ENCODE data around the gene IRF2BPL. TPM values are rescaled to one million over a fixed set of nuclear protein-coding genes. Genes with fewer than 3 reads are reported as not detected.

Gene IRF2BPL
- total and polyA plus RNA-seq, 2 of the 8 experiments (the other 6 are each of a cell fraction or from before 2014, with no cell fraction given), result 18.8 to 57.0 TPM

GRCh38 chr14:77004711-77005460 lies 23.6 kb downstream of the IRF2BPL start (continued):
- TF ChIP-seq SRF (IDR thresholded peaks at IDR 0.05; ENCODE audit: low read depth, low read length) (no peak), USF2 (IDR thresholded peaks at IDR 0.05; ENCODE audit: low read length) (no peak)
